ENCODE measurements around the gene NCOA7.

GRCh38 chr6:125773387-125774341 lies 17.1 kb upstream of the NCOA7 start:
- TF ChIP-seq CTCF (IDR thresholded peaks at IDR 0.05; ENCODE audit: insufficient read depth, low read length, poor library complexity, severe bottlenecking) = no peak
- no peak for TF ChIP-seq EZH2phosphoT487 (conservative IDR thresholded peaks at IDR 0.05; ENCODE audit: low read length)

Data from SU-DHL-6 (cell line).